ENCODE results near the gene SASS6.

DNA sequence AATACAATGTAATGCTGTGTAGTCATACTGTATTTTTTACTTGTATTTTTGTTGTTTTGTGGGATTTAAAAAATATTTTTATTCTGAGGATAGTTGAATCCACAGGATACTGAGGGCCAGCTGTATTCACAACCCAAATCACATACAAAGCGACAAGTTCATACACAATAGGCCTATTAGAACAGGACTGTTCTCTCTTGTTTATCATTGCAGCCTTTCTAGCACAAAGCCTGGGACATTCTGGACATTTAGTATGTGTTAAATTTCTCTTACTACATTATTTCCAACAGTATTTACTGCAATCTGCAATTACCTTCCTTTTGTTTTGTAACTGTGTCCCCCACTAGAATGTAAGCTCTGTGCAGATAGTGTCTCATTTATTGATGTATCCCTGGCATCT, 97.5 kb downstream of the SASS6 start:
- TF ChIP-seq CTCF (IDR thresholded peaks at IDR 0.05; ENCODE audit: borderline replicate concordance, extremely low read depth, low read length, poor library complexity, severe bottlenecking): no peak
- no peak for TF ChIP-seq EZH2 (IDR thresholded peaks at IDR 0.05; ENCODE audit: borderline replicate concordance, low read depth, low read length, severe bottlenecking)

Data from DND-41 (cell line).